ENCODE data around the gene MELTF. TPM values are rescaled to one million over a fixed set of nuclear protein-coding genes. Genes with fewer than 3 reads are reported as not detected.
"Not testable (repeated sequence)": the region's sequence is repeated elsewhere in the genome, so short reads cannot be mapped to it uniquely, and the experiment has no call there.

MELTF gene
- total and polyA plus RNA-seq, 4 donors, result 3.9 to 11.6 (median 7.7) TPM

DNA sequence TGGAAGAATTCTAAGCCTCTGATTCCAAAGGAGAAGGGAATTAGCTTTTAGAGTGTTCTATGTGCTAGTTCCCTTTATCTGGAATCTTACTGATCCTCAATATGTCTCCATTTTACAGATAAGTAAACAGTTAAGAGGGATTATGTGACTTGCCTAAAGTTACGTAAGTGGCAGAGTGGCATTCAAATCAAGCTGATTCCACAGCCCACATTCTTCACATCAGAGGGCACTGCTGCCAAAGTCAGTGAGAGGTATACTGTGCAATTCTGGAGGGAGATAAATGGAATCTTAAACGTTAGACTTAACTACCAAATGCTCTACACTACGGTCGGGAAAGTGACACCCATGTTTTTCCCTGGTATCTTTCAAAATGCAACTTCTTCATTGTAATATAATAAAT is 11.0 kb upstream of the MELTF start:
- no CpG with 5 or more reads among the region's 4 CpGs for WGBS (ENCODE audit: insufficient coverage)
- Histone ChIP-seq H3K4me1 (ENCODE audit: control insufficient read depth, insufficient read depth, low read length) (peaks cover 5% of the 10 kb centered on the region), H3K27me3 (ENCODE audit: control insufficient read depth, insufficient read depth, low read length) (peaks cover 3% of the 10 kb centered on the region)

DNA sequence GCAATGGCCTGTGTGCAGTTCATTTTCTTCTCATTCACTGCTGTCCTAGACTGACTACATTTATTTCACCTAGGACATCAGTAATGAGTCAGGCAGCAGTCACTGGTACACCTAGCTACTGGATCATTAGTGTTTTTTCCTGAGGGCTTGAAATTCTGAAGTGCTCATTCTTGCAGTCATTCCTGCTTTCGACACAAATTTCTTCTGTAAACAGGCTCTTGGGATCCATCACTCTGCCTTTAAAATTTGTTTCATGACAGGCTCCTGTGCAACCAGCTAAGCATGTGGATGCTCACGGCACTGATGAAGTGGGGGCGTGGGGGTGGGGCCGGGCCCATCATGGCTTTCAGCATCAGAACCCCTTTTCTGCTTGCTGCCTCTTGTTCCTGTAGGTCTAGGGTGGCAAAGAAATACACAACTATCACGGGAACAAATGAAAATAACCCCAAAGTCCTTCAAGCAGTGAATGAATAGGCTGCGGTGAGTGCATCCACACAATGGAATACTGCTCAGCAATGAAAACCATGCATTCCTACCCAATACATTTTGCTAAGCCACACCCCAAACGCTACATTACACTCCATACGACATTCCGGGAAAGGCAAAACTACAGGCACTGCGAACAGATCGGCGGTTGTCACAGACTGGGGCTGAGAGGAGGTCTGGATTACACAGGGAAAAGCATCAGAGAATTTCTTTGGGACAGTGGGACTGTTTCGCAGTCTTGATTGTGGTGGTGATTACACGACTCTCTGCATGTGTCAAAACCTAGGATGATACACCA is 9.3 kb upstream of the MELTF start:
- DNase-seq (ENCODE audit: low read depth in 4 of 6, low spot score in 6 of 6), result peak in 1 of 6 donors; percentile 76
- no peak overlapping the region for H3K27ac ChIP-seq (ENCODE audit: low read depth, low read length)

More for the DNA sequence above, 11.0 kb upstream of the MELTF start:
- no peaks in the 10 kb centered on the region for H3K36me3 ChIP-seq (ENCODE audit: control insufficient read depth, insufficient read depth, low read length)
- no peak overlapping the region for H3K27ac ChIP-seq (ENCODE audit: low read depth, low read length)
- H3K9me3 ChIP-seq (ENCODE audit: control insufficient read depth, insufficient read depth, low read length), result no peaks in the 10 kb centered on the region
- no peak overlapping the region for H3K4me3 ChIP-seq (ENCODE audit: low read depth, low read length)
- DNase-seq (ENCODE audit: low read depth in 4 of 6, low spot score in 6 of 6), result no peak

DNA sequence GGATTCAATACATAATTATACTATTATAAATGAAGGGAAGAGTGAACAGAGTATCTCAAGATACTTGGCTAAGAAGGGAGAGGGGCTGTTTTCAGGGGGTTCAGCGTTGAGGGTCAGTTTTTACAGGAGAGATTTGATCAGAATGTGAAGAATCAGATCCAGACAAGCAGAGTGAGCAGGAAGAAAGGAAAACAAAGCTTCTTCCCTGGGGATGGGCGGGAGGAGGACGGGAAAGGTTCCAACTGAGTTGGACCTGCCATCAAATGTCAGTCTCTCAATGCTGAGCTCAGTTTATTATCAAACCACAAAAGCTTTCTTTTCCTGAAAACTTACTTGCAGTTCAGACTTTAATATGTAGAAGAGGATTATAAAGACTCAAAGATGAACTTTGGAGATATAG is 6.0 kb upstream of the MELTF start:
- Histone ChIP-seq H3K4me3 (ENCODE audit: low read depth, low read length) (no peak overlapping the region), H3K36me3 (ENCODE audit: control insufficient read depth, insufficient read depth, low read length) (no peaks in the 10 kb centered on the region), H3K4me1 (ENCODE audit: control insufficient read depth, insufficient read depth, low read length) (peaks cover 5% of the 10 kb centered on the region), H3K9me3 (ENCODE audit: control insufficient read depth, insufficient read depth, low read length) (no peaks in the 10 kb centered on the region), H3K27ac (ENCODE audit: low read depth, low read length) (no peak overlapping the region), H3K27me3 (ENCODE audit: control insufficient read depth, insufficient read depth, low read length) (peaks cover 7% of the 10 kb centered on the region)
- WGBS (ENCODE audit: insufficient coverage), result 77% methylated on average over 1 of the region's 3 CpGs
- DNase-seq (ENCODE audit: low read depth in 4 of 6, low spot score in 6 of 6), result no peak

More for the DNA sequence above, 9.3 kb upstream of the MELTF start:
- no peak overlapping the region for H3K4me3 ChIP-seq (ENCODE audit: low read depth, low read length)
- peaks cover 5% of the 10 kb centered on the region for H3K4me1 ChIP-seq (ENCODE audit: control insufficient read depth, insufficient read depth, low read length)
- H3K9me3 ChIP-seq (ENCODE audit: control insufficient read depth, insufficient read depth, low read length), result no peaks in the 10 kb centered on the region
- H3K27me3 ChIP-seq (ENCODE audit: control insufficient read depth, insufficient read depth, low read length), result peaks cover 3% of the 10 kb centered on the region
- H3K36me3 ChIP-seq (ENCODE audit: control insufficient read depth, insufficient read depth, low read length), result no peaks in the 10 kb centered on the region
- WGBS (ENCODE audit: insufficient coverage), result 75% methylated on average over 8 of the region's 14 CpGs

DNA sequence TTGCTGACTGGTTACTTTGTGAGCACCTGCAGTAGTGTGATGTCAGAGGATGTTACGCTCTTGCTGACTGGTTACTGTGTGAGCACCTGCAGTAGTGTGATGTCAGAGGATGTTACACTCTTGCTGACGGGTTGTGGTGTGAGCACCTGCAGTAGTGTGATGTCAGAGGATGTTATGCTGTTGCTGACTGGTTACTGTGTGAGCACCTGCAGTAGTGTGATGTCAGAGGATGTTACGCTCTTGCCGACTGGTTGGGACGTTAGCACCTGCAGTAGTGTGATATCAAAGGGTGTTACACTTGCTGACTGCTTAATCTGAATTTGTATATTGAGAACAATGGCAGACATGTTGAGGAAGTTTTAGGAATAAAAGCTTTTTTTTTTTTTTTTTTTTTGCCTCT is 5.2 kb upstream of the MELTF start:
- not testable (repeated sequence) for DNase-seq (ENCODE audit: low read depth in 4 of 6, low spot score in 6 of 6); H3K4me3 ChIP-seq (ENCODE audit: low read depth, low read length)
- WGBS (ENCODE audit: insufficient coverage), result 92% methylated on average over 5 of the region's 5 CpGs

DNA sequence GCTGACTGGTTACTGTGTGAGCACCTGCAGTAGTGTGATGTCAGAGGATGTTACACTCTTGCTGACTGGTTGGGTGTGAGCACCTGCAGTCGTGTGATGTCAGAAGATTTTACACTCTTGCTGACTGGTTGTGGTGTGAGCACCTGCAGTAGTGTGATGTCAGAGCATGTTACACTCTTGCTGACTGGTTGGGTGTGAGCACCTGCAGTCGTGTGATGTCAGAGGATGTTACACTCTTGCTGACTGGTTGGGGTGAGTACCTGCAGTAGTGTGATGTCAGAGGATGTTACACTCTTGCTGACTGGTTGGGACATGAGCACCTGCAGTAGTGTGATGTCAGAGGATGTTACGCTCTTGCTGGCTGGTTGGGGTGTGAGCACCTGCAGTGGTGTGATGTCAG is 4.1 kb upstream of the MELTF start:
- 71% methylated on average over 2 of the region's 3 CpGs for WGBS (ENCODE audit: insufficient coverage)
- DNase-seq (ENCODE audit: low read depth in 4 of 6, low spot score in 6 of 6); H3K27ac ChIP-seq (ENCODE audit: low read depth, low read length); H3K9me3 ChIP-seq (ENCODE audit: control insufficient read depth, insufficient read depth, low read length); H3K4me3 ChIP-seq (ENCODE audit: low read depth, low read length); H3K36me3 ChIP-seq (ENCODE audit: control insufficient read depth, insufficient read depth, low read length): not testable (repeated sequence)
- Histone ChIP-seq H3K4me1 (ENCODE audit: control insufficient read depth, insufficient read depth, low read length) (peaks cover 15% of the 10 kb centered on the region), H3K27me3 (ENCODE audit: control insufficient read depth, insufficient read depth, low read length) (peaks cover 18% of the 10 kb centered on the region)

More for the DNA sequence above, 5.2 kb upstream of the MELTF start:
- H3K27ac ChIP-seq (ENCODE audit: low read depth, low read length); H3K9me3 ChIP-seq (ENCODE audit: control insufficient read depth, insufficient read depth, low read length); H3K27me3 ChIP-seq (ENCODE audit: control insufficient read depth, insufficient read depth, low read length); H3K4me1 ChIP-seq (ENCODE audit: control insufficient read depth, insufficient read depth, low read length); H3K36me3 ChIP-seq (ENCODE audit: control insufficient read depth, insufficient read depth, low read length): not testable (repeated sequence)

DNA sequence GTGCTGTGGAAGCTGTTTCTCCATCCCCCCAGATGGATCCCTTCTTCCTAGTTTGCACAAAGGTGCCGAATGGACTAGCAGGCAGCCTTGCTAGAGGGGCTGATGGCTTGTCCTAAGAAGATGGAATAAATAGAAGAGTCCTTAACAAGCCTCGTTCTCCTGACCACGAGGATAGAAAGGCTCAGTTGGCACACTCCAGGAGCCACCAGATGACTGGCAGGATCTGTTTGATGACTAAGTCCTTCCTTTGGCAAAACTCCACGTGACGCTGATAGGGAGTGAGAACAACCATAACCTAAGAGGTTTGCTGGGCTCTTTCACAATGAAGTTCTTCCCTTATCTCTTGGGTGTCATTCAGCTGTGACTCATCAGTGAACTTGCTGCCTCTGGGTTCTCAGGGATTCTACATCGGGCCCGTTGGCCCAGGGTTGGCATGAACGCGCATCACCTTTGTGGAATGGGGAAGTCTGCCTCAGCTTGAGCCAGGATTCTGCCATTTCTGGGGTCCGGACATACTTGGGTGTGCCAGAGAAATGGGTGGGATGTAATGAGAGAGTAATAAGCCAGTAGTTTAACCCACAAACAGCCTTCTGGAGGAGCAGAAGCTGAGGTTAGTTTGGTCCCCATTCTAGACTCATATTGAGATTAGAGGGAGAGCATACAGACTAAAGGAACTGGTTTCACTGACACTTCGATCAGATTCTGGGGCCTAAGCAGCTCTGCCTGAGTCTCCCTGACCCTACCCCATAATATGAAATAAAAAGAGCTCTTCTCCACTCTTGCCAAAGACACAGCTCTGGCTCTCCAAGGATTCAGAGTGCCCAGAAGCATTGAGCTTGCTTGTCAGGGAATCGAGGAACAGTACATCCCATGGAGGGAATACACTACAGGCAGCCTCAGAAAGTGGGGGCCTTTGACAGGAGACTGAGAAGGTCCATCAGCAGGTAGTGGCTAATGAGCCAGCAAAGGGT is 2.0 kb upstream of the MELTF start:
- WGBS (ENCODE audit: insufficient coverage), result 93% methylated on average over 10 of the region's 12 CpGs
- DNase-seq (ENCODE audit: low read depth in 4 of 6, low spot score in 6 of 6), result no peak
- Histone ChIP-seq H3K36me3 (ENCODE audit: control insufficient read depth, insufficient read depth, low read length) (no peaks in the 10 kb centered on the region), H3K4me1 (ENCODE audit: control insufficient read depth, insufficient read depth, low read length) (peaks cover 19% of the 10 kb centered on the region), H3K27ac (ENCODE audit: low read depth, low read length) (no peak overlapping the region), H3K27me3 (ENCODE audit: control insufficient read depth, insufficient read depth, low read length) (peaks cover 27% of the 10 kb centered on the region), H3K9me3 (ENCODE audit: control insufficient read depth, insufficient read depth, low read length) (no peaks in the 10 kb centered on the region), H3K4me3 (ENCODE audit: low read depth, low read length) (no peak overlapping the region)

DNA sequence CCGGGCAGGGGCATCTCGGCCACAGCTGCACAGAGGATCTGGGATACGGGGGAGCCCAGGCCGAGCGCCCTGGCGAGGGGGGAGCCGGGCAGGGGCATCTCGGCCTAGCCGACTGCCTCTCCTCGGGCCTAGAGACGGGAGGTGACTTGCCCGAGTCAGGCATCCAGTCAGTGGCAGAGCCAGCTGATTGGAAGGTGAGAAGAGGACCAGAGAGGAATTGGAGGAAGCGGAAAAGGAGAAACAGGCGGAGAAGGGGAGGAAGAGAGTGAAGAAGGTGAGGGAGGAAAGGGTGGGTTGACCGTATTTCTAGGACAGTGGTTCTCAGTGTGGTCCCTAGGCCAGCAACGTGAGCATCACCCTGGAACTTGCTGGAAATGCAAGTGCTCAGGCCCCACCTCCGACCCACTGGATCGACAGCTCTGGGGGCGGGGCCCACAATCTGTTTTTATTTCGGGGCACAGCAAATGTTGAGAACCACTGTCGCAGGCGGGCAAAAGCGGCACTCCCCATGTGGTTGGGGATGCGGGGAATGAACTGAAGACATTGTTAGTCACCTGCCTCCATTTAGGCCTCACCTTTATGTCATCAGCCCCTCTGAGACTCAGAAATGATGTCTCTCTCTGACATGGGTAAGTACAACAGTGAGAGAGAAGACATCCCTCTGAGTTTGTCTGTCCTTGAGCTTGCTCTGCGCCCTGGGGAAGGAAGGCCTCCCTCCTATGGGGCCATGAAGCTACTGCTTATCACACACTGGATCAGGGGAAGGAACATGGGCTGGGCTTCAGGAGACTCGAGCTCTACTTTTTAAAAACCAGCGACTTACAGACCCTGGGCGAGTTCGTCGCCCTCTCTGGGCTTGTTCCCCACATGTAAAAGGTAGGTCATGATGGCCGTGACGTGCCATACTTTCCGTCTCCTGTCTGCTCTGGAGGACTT is 1.0 kb upstream of the MELTF start:
- no peak overlapping the region for H3K4me3 ChIP-seq (ENCODE audit: low read depth, low read length)

DNA sequence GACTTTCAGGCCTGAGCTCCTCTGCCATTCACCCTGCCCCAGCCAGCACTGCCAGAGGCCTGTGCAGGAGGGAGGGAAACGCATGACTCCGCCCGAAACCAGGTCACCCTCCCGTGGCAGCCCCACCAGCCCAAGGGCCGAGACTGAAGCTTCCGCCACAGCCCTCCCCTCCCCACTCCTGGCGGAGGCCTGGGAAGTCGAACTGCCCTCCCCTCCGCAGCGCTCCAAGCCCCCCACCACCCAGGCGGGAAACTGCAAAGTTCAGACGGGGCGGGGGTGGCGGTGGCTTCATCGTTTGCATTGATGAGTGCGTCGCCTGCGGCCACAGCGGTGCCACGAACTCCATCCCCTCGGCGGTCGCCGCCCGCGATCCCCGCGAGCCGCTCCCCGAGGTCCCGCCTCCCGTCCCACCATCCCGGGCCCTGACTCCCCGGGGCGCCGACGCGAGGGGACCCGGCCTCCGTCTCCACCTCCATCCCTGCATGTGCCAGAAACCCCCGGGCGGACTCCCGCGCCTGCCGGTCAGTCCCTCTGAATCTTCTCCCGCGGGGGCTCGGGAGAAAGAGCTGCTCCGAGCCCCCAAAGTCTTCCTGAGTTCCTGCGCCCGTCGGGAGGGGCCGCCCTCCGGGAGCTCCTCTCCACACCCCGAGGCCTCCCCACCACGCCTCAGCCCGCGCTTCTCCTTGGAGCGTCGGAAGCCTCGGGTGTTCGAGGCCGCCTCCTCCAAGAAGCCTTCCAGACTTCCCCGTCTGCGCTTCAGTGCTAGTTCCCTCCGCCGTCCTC is 698 bp downstream of the MELTF start:
- no peak overlapping the region for H3K27ac ChIP-seq (ENCODE audit: low read depth, low read length)
- DNase-seq (ENCODE audit: low read depth in 4 of 6, low spot score in 6 of 6), result no peak
- peaks cover 24% of the 10 kb centered on the region for H3K4me1 ChIP-seq (ENCODE audit: control insufficient read depth, insufficient read depth, low read length)
- peaks cover 3% of the 10 kb centered on the region for H3K36me3 ChIP-seq (ENCODE audit: control insufficient read depth, insufficient read depth, low read length)
- H3K27me3 ChIP-seq (ENCODE audit: control insufficient read depth, insufficient read depth, low read length), result peaks cover 31% of the 10 kb centered on the region
- WGBS (ENCODE audit: insufficient coverage), result 5% methylated on average over 65 of the region's 67 CpGs
- H3K4me3 ChIP-seq (ENCODE audit: low read depth, low read length), result peak overlapping the region; percentile 12
- H3K9me3 ChIP-seq (ENCODE audit: control insufficient read depth, insufficient read depth, low read length), result no peaks in the 10 kb centered on the region

More for the DNA sequence above, 1.0 kb upstream of the MELTF start:
- H3K36me3 ChIP-seq (ENCODE audit: control insufficient read depth, insufficient read depth, low read length), result no peaks in the 10 kb centered on the region
- peaks cover 29% of the 10 kb centered on the region for H3K27me3 ChIP-seq (ENCODE audit: control insufficient read depth, insufficient read depth, low read length)
- no peaks in the 10 kb centered on the region for H3K9me3 ChIP-seq (ENCODE audit: control insufficient read depth, insufficient read depth, low read length)
- H3K27ac ChIP-seq (ENCODE audit: low read depth, low read length), result no peak overlapping the region
- no peak for DNase-seq (ENCODE audit: low read depth in 4 of 6, low spot score in 6 of 6)
- H3K4me1 ChIP-seq (ENCODE audit: control insufficient read depth, insufficient read depth, low read length), result peaks cover 15% of the 10 kb centered on the region
- 82% methylated on average over 29 of the region's 33 CpGs for WGBS (ENCODE audit: insufficient coverage)
